Measurements from ENCODE around the gene NPL. TPM values are rescaled to one million over a fixed set of nuclear protein-coding genes. Genes with fewer than 3 reads are reported as not detected.

The NPL gene
- total RNA-seq, 1 donor from 2014 or later = 2.1 TPM

DNA sequence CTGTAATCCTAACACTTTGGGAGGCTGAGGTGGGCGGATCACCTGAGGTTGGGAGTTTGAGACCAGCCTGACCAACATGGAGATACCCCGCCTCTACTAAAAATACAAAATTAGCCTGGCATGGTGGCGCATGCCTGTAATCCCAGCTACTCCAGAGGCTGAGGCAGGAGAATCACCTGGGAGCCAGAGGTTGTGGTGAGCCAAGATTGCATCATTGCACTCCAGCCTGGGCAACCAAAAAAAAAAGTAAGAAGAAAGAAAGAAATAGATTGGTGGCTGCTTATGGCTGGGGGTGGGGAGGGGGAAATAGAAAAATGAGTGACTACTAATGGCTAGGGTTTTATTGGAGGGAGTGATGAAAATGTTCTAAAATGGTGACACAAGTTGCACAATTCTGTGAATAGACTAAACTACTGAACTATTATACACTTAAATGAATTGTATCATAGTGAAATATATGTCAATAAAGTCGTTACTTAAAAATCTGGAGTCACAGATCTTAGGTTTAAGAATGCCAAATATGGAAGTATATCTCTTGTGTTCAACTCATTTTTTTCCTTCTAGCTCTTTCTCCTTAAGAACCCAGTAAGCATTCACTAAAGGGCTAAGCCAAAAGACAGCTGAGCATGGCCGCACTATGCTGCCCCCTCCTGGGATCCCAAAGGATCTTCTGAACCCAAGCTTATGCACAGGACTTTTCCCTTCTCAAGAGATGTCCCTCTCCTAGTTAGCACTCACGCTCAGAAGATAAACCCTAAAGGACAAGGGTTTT, 3.2 kb upstream of the NPL start:
- Histone ChIP-seq H3K4me3 (no peak overlapping the region), H3K27me3 (no peaks in the 10 kb centered on the region), H3K9me3 (no peaks in the 10 kb centered on the region), H3K36me3 (no peaks in the 10 kb centered on the region), H3K4me1 (peaks cover 0 to 3% of the 10 kb centered on the region in 2 donors), H3K27ac (no peak overlapping the region)
- TF ChIP-seq, protein P1, sequence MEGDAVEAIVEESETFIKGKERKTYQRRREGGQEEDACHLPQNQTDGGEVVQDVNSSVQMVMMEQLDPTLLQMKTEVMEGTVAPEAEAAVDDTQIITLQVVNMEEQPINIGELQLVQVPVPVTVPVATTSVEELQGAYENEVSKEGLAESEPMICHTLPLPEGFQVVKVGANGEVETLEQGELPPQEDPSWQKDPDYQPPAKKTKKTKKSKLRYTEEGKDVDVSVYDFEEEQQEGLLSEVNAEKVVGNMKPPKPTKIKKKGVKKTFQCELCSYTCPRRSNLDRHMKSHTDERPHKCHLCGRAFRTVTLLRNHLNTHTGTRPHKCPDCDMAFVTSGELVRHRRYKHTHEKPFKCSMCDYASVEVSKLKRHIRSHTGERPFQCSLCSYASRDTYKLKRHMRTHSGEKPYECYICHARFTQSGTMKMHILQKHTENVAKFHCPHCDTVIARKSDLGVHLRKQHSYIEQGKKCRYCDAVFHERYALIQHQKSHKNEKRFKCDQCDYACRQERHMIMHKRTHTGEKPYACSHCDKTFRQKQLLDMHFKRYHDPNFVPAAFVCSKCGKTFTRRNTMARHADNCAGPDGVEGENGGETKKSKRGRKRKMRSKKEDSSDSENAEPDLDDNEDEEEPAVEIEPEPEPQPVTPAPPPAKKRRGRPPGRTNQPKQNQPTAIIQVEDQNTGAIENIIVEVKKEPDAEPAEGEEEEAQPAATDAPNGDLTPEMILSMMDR (IDR thresholded peaks at IDR 0.05) = peak; percentile 50 to 67 (median 58)
- intact Hi-C loops (cut with DNase I) = loop anchor here (5.0 kb wide), 1 partner anchor 394 kb away; the partner anchor contains the start of gene GLUL
- DNase-seq (ENCODE audit: low spot score in 2 of 2) = no peak

DNA sequence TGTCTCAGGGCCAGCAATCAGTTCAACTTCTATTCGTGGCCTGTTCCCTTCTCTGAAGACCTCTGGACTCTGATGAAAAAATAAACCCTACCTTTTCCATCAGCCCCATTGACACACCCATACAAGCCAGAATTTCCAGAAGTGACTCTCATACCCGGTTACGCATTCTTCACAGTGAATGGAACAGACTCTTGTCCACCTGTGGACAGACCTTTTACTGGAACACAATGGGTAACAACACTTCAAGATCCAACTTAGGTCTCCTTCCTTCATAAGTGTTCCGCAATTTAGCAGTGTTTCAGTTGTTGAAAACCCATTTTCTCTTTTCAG, 2.6 kb upstream of the NPL start:
- intact Hi-C loops (cut with DNase I) = loop anchor here (5.0 kb wide), 1 partner anchor 395 kb away; the partner anchor contains the start of gene GLUL
- no peaks in the 10 kb centered on the region for H3K27me3 ChIP-seq
- TF ChIP-seq, protein P1 (IDR thresholded peaks at IDR 0.05) = no peak
- H3K27ac ChIP-seq = no peak overlapping the region
- H3K36me3 ChIP-seq = no peaks in the 10 kb centered on the region
- H3K4me1 ChIP-seq = peaks cover 0 to 3% of the 10 kb centered on the region in 2 donors
- no peak overlapping the region for H3K4me3 ChIP-seq
- DNase-seq (ENCODE audit: low spot score in 2 of 2) = no peak
- H3K9me3 ChIP-seq = no peaks in the 10 kb centered on the region

DNA sequence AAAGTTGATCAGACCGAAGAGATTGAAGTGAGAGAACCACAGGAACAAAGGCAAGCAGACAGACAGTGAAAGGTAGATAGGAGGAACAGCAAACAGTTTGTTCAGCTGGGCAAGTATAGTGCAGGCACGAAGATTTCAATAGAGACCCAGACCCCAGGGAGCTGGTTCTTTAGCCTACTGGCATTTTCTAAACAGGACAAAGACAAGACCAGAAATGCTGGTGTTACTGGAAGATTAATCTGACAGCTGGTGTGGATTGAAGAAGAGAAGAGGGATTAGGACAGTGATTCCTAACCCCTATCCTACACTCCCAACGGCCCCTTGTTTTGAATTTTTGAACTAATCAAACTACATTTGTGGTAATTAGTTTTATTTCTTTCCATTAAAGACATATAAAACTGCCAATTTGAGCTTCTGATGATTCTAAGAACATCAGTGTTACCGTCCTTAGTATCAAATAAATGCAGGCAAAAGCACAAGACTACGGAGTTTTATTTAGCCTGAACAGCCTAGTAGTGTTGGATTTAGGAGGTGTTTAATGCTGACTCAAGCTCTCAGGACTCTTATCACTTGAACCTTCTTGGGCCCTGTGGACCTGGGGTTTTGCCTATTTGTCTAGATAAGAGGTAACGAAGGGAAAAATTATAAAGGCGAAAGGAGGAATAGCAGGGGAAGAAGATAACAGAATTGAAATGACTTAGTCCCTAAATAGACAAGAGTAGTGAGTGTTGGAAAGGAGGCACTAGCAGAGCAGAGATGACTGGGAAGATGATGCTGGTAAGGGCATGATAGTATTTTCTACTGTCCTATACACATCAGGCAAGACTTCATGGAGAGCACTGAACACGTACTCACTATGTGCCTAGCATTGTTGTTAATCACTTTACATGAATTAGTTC, 2.0 kb downstream of the NPL start:
- Histone ChIP-seq H3K27me3 (no peaks in the 10 kb centered on the region), H3K27ac (no peak overlapping the region), H3K9me3 (no peaks in the 10 kb centered on the region), H3K36me3 (no peaks in the 10 kb centered on the region), H3K4me3 (no peak overlapping the region), H3K4me1 (peaks cover 0 to 3% of the 10 kb centered on the region in 2 donors)
- intact Hi-C loops (cut with DNase I) = no loop called here
- no peak for DNase-seq (ENCODE audit: low spot score in 2 of 2)
- TF ChIP-seq, protein P1 (IDR thresholded peaks at IDR 0.05) = no peak

DNA sequence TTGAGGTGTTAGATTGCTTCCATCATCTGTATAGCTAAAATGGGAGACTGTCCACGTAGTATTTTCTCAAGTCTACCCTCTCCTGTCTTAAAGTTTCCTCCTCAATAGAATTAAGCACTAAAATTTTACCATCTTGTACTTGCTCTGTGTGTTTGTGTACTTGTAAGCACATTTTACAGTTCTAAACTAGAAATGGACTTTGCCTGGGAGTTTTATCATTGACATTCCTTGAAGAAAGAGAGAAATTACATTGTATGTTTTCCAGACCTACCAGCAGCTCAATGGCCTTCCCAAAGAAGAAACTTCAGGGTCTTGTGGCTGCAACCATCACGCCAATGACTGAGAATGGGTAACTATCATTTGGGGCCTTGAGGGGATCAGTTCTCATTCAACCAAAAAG, 4.5 kb downstream of the NPL start:
- Histone ChIP-seq H3K27me3 (no peaks in the 10 kb centered on the region), H3K4me3 (no peak overlapping the region), H3K36me3 (no peaks in the 10 kb centered on the region), H3K9me3 (no peaks in the 10 kb centered on the region), H3K27ac (no peak overlapping the region), H3K4me1 (no peaks in the 10 kb centered on the region)
- DNase-seq (ENCODE audit: low spot score in 2 of 2) = no peak
- TF ChIP-seq, protein P1 (IDR thresholded peaks at IDR 0.05) = no peak
- intact Hi-C loops (cut with DNase I) = no loop called here

DNA sequence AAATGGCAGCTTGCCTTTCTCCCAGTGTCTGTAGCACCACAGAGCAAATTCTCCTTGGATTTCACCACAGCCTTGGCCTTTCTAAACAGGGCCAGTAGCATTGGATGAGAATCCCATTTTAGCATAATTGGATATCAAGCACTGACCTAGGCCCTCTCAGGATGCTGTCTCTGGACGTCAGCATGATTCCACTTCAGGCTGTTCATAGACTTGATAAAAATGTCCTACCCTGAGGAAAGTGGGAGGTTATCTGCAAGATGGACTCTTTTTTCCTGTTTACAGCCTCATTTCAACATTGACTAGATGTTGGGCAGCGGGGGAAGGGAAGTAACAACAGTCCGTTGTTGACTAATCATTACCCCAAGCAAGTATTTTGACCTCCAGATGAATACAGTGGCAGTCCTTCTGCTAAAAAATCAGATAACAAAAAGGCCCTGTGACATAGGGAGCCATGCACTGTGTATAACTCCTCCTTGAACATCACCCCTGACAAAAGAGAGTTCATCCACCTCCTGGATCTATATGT, 5.2 kb downstream of the NPL start:
- Histone ChIP-seq H3K36me3 (no peaks in the 10 kb centered on the region), H3K4me3 (no peak overlapping the region), H3K27ac (peak overlapping the region in 1 of 2 donors; percentile 26), H3K4me1 (no peaks in the 10 kb centered on the region), H3K9me3 (no peaks in the 10 kb centered on the region), H3K27me3 (no peaks in the 10 kb centered on the region)
- TF ChIP-seq, protein P1 (IDR thresholded peaks at IDR 0.05) = no peak
- no peak for DNase-seq (ENCODE audit: low spot score in 2 of 2)
- intact Hi-C loops (cut with DNase I) = no loop called here

Measured in ascending aorta (tissue), 2 donors.